B cell (primary cell): ENCODE measurements around the gene KCNT1.

Source experiments
- CTCF ChIP-seq: fragments of 200-600 bp; IDR thresholded peaks from one replicate; pipeline ENCODE4 v1.8.0; 2022; ENCODE audit warnings: antibody characterized with exemption, mild to moderate bottlenecking
- EZH2 ChIP-seq: IDR thresholded peaks from 2 replicates; pipeline ENCODE4 v1.6.1; 2012; ENCODE audit warnings: borderline replicate concordance, low read depth, mild to moderate bottlenecking, moderate library complexity, low read length; ENCODE audit not compliant: insufficient read depth, poor library complexity, severe bottlenecking

GRCh38 chr9:135811801-135812200, 109.8 kb downstream of the KCNT1 start:
- TF ChIP-seq CTCF (no peak), EZH2 (no peak)
